CD4-positive, CD25-positive, alpha-beta regulatory T cell (primary cell): ENCODE measurements around the gene HOTAIR. TPM values are rescaled to one million over a fixed set of nuclear protein-coding genes. Genes with fewer than 3 reads are reported as not detected.

ENCODE experiments used
- ATAC-seq, 2 donors: fragments of 150-1000 bp; cut with Tn5 transposase; one replicate each; pipeline ENCODE4 v1.10.0; 2021; ENCODE audit warnings: low read depth in 2 of 2, moderate number of reproducible peaks in 2 of 2, moderate library complexity in 1 of 2
- DNase-seq, 3 donors: peaks; one replicate each; pipeline versions ENCODE4 v3.0.0 to v3.0.0-alpha.2; 2012 to 2022; ENCODE audit warnings: mixed read lengths in 1 of 3
- H3K27ac ChIP-seq: one replicate; pipeline ENCODE4 v1.7.0; 2013; ENCODE audit warnings: mild to moderate bottlenecking, low read length; ENCODE audit not compliant: insufficient read depth, poor library complexity, severe bottlenecking
- H3K27me3 ChIP-seq: one replicate; pipeline ENCODE4 v1.7.0; 2013; ENCODE audit warnings: low read length; ENCODE audit not compliant: control insufficient read depth, insufficient read depth
- H3K36me3 ChIP-seq: one replicate; pipeline ENCODE4 v1.7.0; 2013; ENCODE audit warnings: mild to moderate bottlenecking, low read length, moderate library complexity; ENCODE audit not compliant: control insufficient read depth, insufficient read depth
- H3K4me1 ChIP-seq: 2 replicates; pipeline ENCODE4 v1.7.0; 2013; ENCODE audit warnings: mild to moderate bottlenecking, low read length; ENCODE audit not compliant: insufficient read depth, control insufficient read depth, poor library complexity, severe bottlenecking
- H3K4me3 ChIP-seq: one replicate; pipeline ENCODE4 v1.7.0; 2013; ENCODE audit warnings: low read depth, mild to moderate bottlenecking, low read length, moderate library complexity
- H3K9me3 ChIP-seq, 2 experiments: 1 replicate in 1 of 2; 2 replicates in 1 of 2; pipeline ENCODE4 v1.7.0; 2013; ENCODE audit warnings: low read length in 2 of 2, mild to moderate bottlenecking in 1 of 2, moderate library complexity in 1 of 2; ENCODE audit not compliant: control insufficient read depth in 2 of 2
- H3K27ac Mint-ChIP-seq, 3 donors: one replicate each; pipeline ENCODE4 v1.8.0; 2020 to 2022; ENCODE audit warnings: mild to moderate bottlenecking in 3 of 3, mixed read lengths in 3 of 3, moderate library complexity in 2 of 3
- H3K27me3 Mint-ChIP-seq: one replicate; pipeline ENCODE4 v1.8.0; 2022; ENCODE audit warnings: mild to moderate bottlenecking, mixed read lengths
- H3K36me3 Mint-ChIP-seq: one replicate; pipeline ENCODE4 v1.8.0; 2020; ENCODE audit warnings: mixed read lengths
- H3K4me1 Mint-ChIP-seq, 4 donors: one replicate each; pipeline ENCODE4 v1.8.0; 2020 to 2022; ENCODE audit warnings: mixed read lengths in 4 of 4, mild to moderate bottlenecking in 1 of 4
- H3K4me3 Mint-ChIP-seq, 4 donors: one replicate each; pipeline ENCODE4 v1.8.0; 2020 to 2022; ENCODE audit warnings: mild to moderate bottlenecking in 4 of 4, mixed read lengths in 4 of 4, moderate library complexity in 3 of 4
- H3K9me3 Mint-ChIP-seq, 7 donors: one replicate each; pipeline ENCODE4 v1.8.0; 2020 to 2022; ENCODE audit warnings: mixed read lengths in 7 of 7, mild to moderate bottlenecking in 3 of 7, moderate library complexity in 2 of 7
- polyA plus RNA-seq, 4 donors: library from polyadenylated mRNA; unstranded; fragments of 300-500 nt; fragmentation: Illumina TruSeq; gene quantifications; one replicate each; pipeline ENCODE4 v1.2.3, GENCODE V29; 2021
- total RNA-seq: library from RNA; stranded (reverse); gene quantifications from one replicate; pipeline ENCODE4 v1.2.3, GENCODE V29; 2022

HOTAIR gene
- total and polyA plus RNA-seq, 5 donors from 2014 or later = not detected

DNA sequence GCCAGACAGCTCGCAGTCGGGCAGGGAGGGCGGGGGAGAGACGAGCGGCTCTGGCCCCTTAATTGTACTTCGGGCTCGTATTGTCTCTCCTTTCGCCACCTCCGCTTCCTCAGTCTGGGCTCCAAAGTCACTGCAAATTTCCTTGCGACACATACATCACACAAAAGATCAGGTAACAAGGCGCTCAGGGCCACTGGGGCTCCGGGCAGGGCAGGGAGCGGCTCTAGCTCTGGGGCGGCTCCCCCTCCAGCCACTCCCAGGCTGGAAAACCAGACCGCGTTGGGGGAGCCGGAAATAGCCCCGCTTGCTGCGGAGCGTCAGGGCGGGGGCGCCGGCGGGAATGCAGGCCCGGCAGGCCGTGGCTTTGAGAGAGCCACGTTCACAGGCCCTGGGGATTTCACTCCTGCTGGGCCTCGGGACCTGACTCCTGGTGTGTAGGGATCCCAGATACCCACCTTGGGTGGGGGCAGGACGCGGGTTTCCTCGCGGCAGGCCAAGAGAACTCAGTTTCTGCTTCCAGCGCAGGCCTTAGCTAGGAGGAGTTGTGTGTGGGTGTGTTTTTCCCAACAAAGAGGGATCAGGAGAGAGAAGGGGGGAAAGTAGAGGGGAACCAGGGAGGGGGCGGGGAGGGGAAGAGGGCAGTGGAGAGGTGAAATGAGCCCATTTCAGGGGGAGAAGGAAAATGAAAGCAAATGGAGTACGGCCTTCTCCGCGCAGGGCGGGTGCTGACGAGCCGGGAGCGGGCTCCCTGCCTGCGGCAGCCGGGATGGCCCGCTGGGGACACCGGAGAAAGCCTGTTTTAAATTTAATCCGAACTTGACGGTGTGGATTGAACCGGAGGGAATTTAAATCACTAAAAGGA, 20.9 kb upstream of the HOTAIR start:
- peaks cover 6 to 56% (median 18%) of the 10 kb centered on the region in 4 donors for H3K4me1 Mint-ChIP-seq

DNA sequence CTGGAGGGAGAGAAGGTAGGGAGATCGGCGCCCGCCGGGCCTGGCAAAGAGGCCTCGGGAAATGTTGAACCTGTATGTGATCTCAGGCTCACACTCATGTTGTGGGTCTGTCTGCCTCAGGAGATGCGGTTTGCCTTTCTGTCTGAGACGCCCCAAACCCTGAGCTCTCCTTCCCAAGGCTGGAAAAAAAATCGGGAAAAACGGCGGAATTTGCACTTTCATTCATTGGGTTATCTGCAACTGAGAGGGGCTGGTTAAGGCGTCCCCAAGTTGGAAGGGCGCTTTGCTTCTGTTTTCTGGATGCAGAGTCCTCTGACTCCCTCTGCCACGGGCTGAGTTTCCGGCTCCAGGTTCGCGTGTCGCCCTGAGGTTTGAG, 20.2 kb upstream of the HOTAIR start:
- H3K27ac Mint-ChIP-seq = no peak overlapping the region
- peaks cover 44% of the 10 kb centered on the region for H3K27me3 ChIP-seq
- ATAC-seq (no peak), DNase-seq (peak in 1 of 3 donors; percentile 31)
- H3K27ac ChIP-seq = no peak overlapping the region
- no peaks in the 10 kb centered on the region for H3K36me3 Mint-ChIP-seq
- peaks cover 0 to 5% (median 0%) of the 10 kb centered on the region in 7 donors for H3K9me3 Mint-ChIP-seq
- H3K4me1 Mint-ChIP-seq = peaks cover 10 to 59% (median 20%) of the 10 kb centered on the region in 4 donors
- H3K36me3 ChIP-seq = no peaks in the 10 kb centered on the region
- peak overlapping the region; percentile 24 for H3K4me3 ChIP-seq
- peak overlapping the region; percentile 71 to 96 (median 76) for H3K4me3 Mint-ChIP-seq
- peaks cover 40% of the 10 kb centered on the region for H3K4me1 ChIP-seq
- H3K9me3 ChIP-seq = no peaks in the 10 kb centered on the region
- H3K27me3 Mint-ChIP-seq = peaks cover 100% of the 10 kb centered on the region

More for the DNA sequence above, 20.9 kb upstream of the HOTAIR start:
- Histone ChIP-seq H3K4me3 (peak overlapping the region; percentile 51), H3K4me1 (peaks cover 47% of the 10 kb centered on the region), H3K9me3 (no peaks in the 10 kb centered on the region), H3K27ac (no peak overlapping the region), H3K27me3 (peaks cover 41% of the 10 kb centered on the region), H3K36me3 (no peaks in the 10 kb centered on the region)
- H3K4me3 Mint-ChIP-seq = peak overlapping the region; percentile 71 to 96 (median 78)
- peaks cover 0 to 3% (median 0%) of the 10 kb centered on the region in 7 donors for H3K9me3 Mint-ChIP-seq
- peak overlapping the region in 1 of 3 donors; percentile 43 for H3K27ac Mint-ChIP-seq
- peaks cover 99% of the 10 kb centered on the region for H3K27me3 Mint-ChIP-seq
- no peaks in the 10 kb centered on the region for H3K36me3 Mint-ChIP-seq
- DNase-seq (no peak), ATAC-seq (peak in 1 of 2 donors; percentile 25)

DNA sequence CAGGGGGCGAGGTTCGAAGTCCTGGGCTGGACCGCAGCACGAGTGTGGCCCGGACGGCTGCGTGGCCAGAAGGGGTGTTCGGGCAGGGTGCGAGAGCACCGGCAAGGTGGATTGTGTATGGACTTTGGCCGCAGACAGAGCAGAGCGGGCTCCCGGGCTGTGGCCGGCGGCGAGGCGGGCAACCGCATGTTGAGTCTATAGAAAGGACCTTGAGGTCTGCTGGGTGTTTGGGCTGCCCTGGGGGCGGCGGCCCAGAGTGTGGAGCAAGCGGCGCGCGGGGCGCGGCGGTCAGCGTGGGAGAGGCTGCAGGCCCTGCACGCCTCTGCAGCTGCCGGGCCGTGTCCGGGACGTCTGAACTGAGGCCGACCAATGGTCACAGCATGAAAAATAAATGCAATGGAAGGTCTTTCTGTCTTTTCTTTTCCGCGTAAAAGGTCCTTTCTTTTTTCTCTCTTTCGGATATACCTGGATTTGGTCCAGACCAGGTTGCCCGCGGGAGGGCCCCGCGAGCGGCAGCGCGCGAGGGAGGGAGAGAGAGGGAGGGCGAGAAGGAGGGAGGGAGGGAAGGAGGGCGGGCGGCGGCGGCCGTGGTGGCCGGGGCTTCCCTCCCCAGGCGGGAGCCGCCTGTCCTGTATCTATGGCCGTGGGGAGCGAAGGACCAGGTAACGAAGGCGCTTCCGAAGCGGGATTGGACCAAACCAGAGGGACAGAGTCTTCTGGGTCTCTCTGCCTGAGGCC, 19.7 kb upstream of the HOTAIR start:
- Mint-ChIP-seq H3K36me3 (no peaks in the 10 kb centered on the region), H3K4me1 (peaks cover 14 to 60% (median 21%) of the 10 kb centered on the region in 4 donors), H3K4me3 (peak overlapping the region; percentile 71 to 96 (median 78)), H3K27ac (peak overlapping the region in 1 of 3 donors; percentile 88), H3K9me3 (peaks cover 0 to 5% (median 0%) of the 10 kb centered on the region in 7 donors), H3K27me3 (peaks cover 100% of the 10 kb centered on the region)
- no peak for ATAC-seq
- Histone ChIP-seq H3K27ac (no peak overlapping the region), H3K36me3 (no peaks in the 10 kb centered on the region), H3K27me3 (peaks cover 48% of the 10 kb centered on the region), H3K9me3 (no peaks in the 10 kb centered on the region), H3K4me1 (peaks cover 36% of the 10 kb centered on the region), H3K4me3 (no peak overlapping the region)
- DNase-seq = no peak

- ATAC-seq (no peak), DNase-seq (no peak)
- peaks cover 100% of the 10 kb centered on the region for H3K27me3 Mint-ChIP-seq
- H3K4me1 Mint-ChIP-seq = peaks cover 19 to 63% (median 25%) of the 10 kb centered on the region in 4 donors
- H3K4me3 Mint-ChIP-seq = peak overlapping the region; percentile 71 to 82 (median 76)
- Histone ChIP-seq H3K4me3 (no peak overlapping the region), H3K4me1 (peaks cover 41% of the 10 kb centered on the region), H3K27me3 (peaks cover 51% of the 10 kb centered on the region), H3K9me3 (no peaks in the 10 kb centered on the region), H3K27ac (no peak overlapping the region), H3K36me3 (no peaks in the 10 kb centered on the region)
- no peaks in the 10 kb centered on the region for H3K36me3 Mint-ChIP-seq
- H3K27ac Mint-ChIP-seq = peak overlapping the region in 1 of 3 donors; percentile 88
- H3K9me3 Mint-ChIP-seq = peaks cover 0 to 5% (median 0%) of the 10 kb centered on the region in 7 donors
Measured at GRCh38 chr12:53994009-53994263, 19.2 kb upstream of the HOTAIR start.

- Mint-ChIP-seq H3K9me3 (peaks cover 0 to 5% (median 0%) of the 10 kb centered on the region in 7 donors), H3K4me3 (peak overlapping the region; percentile 71 to 82 (median 76)), H3K36me3 (no peaks in the 10 kb centered on the region), H3K27ac (peak overlapping the region in 2 of 3 donors; percentile 60 to 93), H3K4me1 (peaks cover 21 to 68% (median 28%) of the 10 kb centered on the region in 4 donors), H3K27me3 (peaks cover 100% of the 10 kb centered on the region)
- Histone ChIP-seq H3K27me3 (peaks cover 50% of the 10 kb centered on the region), H3K9me3 (no peaks in the 10 kb centered on the region), H3K27ac (no peak overlapping the region), H3K4me1 (peaks cover 45% of the 10 kb centered on the region), H3K4me3 (no peak overlapping the region), H3K36me3 (no peaks in the 10 kb centered on the region)
- ATAC-seq = no peak
- DNase-seq = no peak
Measured at GRCh38 chr12:53993162-53994008, 18.6 kb upstream of the HOTAIR start.

GRCh38 chr12:53992377-53992889, 17.7 kb upstream of the HOTAIR start:
- H3K27ac ChIP-seq = no peak overlapping the region
- DNase-seq (no peak), ATAC-seq (no peak)
- H3K9me3 Mint-ChIP-seq = peaks cover 0 to 4% (median 0%) of the 10 kb centered on the region in 7 donors
- peak overlapping the region in 1 of 4 donors; percentile 20 for H3K4me3 Mint-ChIP-seq
- H3K36me3 ChIP-seq = no peaks in the 10 kb centered on the region
- H3K27ac Mint-ChIP-seq = no peak overlapping the region
- no peak overlapping the region for H3K4me3 ChIP-seq
- peaks cover 54% of the 10 kb centered on the region for H3K27me3 ChIP-seq
- peaks cover 100% of the 10 kb centered on the region for H3K27me3 Mint-ChIP-seq
- H3K9me3 ChIP-seq = no peaks in the 10 kb centered on the region
- no peaks in the 10 kb centered on the region for H3K36me3 Mint-ChIP-seq
- H3K4me1 ChIP-seq = peaks cover 41% of the 10 kb centered on the region
- peaks cover 21 to 64% (median 32%) of the 10 kb centered on the region in 4 donors for H3K4me1 Mint-ChIP-seq

- peak overlapping the region in 1 of 4 donors; percentile 59 for H3K4me3 Mint-ChIP-seq
Measured at GRCh38 chr12:53991077-53991460, 16.3 kb upstream of the HOTAIR start.

More at GRCh38 chr12:53991077-53991460, 16.3 kb upstream of the HOTAIR start:
- Mint-ChIP-seq H3K27me3 (peaks cover 100% of the 10 kb centered on the region), H3K4me1 (peaks cover 21 to 65% (median 37%) of the 10 kb centered on the region in 4 donors), H3K36me3 (no peaks in the 10 kb centered on the region), H3K27ac (no peak overlapping the region), H3K9me3 (peaks cover 0 to 4% (median 0%) of the 10 kb centered on the region in 7 donors)
- Histone ChIP-seq H3K27me3 (peaks cover 67% of the 10 kb centered on the region), H3K4me1 (peaks cover 35% of the 10 kb centered on the region), H3K27ac (no peak overlapping the region), H3K4me3 (no peak overlapping the region), H3K36me3 (no peaks in the 10 kb centered on the region), H3K9me3 (no peaks in the 10 kb centered on the region)
- ATAC-seq (no peak), DNase-seq (no peak)
